Esophagus squamous epithelium (tissue), 4 donors: ENCODE measurements around the gene PLEKHG1.

ENCODE experiments used
- CTCF ChIP-seq, 6 experiments: fragments of 450-650 bp in 4 of 6; fragments of 200-600 bp in 2 of 6; sonication (generic) in 2 of 6; IDR thresholded peaks; one replicate each; pipeline ENCODE4 v1.5.1; 2016 to 2019; ENCODE audit warnings: antibody characterized with exemption in 6 of 6, mild to moderate bottlenecking in 4 of 6, moderate library complexity in 4 of 6
- POLR2A ChIP-seq, 4 donors: fragments of 450-650 bp; IDR thresholded peaks; one replicate each; pipeline ENCODE4 v1.6.1; 2017; ENCODE audit warnings: antibody characterized with exemption in 4 of 4, mild to moderate bottlenecking in 4 of 4, moderate library complexity in 3 of 4

DNA sequence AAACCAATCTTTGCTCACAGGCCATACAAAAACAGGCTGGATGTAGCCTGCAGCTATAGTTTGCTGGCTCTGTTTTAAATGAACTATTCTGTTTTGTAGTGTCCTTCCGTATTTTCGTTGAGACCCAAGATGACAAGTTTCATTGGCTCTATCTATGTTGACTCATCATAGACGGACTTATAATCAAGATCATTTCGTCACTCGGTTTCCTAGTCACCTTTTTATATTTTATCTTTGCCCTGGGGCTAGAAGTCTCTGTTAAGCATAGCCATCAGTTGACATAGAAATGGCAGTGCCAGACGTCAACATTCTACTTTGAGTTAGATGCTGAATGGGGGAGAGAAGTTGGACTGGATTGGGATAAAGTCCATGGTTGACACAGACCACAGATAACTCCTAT lies 4.8 kb downstream of the PLEKHG1 start:
- TF ChIP-seq CTCF (IDR thresholded peaks at IDR 0.05), result no peak
- TF ChIP-seq POLR2A (IDR thresholded peaks at IDR 0.05), result no peak
